ENCODE data around the gene SEMA3E.

The SEMA3E gene

GRCh38 chr7:83466956-83467355 is 182.0 kb downstream of the SEMA3E start (continued):
- TF ChIP-seq PRDM10 (tag by site-specific recombination; IDR thresholded peaks at IDR 0.05) (no peak), GLI4 (tag by site-specific recombination; IDR thresholded peaks at IDR 0.05) (no peak)

- no peaks in the 10 kb centered on the region for H3K9me3 ChIP-seq (ENCODE audit: control insufficient read depth, insufficient read depth, low read depth, low read length)
- H3K27ac ChIP-seq (ENCODE audit: extremely low read depth, low read depth, low read length) = no peak overlapping the region
- H3K36me3 ChIP-seq (ENCODE audit: control insufficient read depth in 2 of 2, insufficient read depth in 1 of 2, low read length in 2 of 2) = no peaks in the 10 kb centered on the region
- POLR2A ChIA-PET = no interaction called here
- TF ChIP-seq ZNF140 (tag by site-specific recombination; IDR thresholded peaks at IDR 0.05) = no peak
- TF ChIP-seq ZNF138 (tag by site-specific recombination; IDR thresholded peaks at IDR 0.05; ENCODE audit: borderline replicate concordance) = no peak
- no peak for TF ChIP-seq ZNF423 (tag by site-specific recombination; IDR thresholded peaks at IDR 0.05)
- TF ChIP-seq ZNF677 (tag by site-specific recombination; IDR thresholded peaks at IDR 0.05) = no peak
- no peak for TF ChIP-seq ZNF473 (tag by site-specific recombination; IDR thresholded peaks at IDR 0.05)
- TF ChIP-seq ZNF660 (tag by site-specific recombination; IDR thresholded peaks at IDR 0.05) = no peak
- no peak for TF ChIP-seq ZNF768 (tag by site-specific recombination; IDR thresholded peaks at IDR 0.05)
- no peak for TF ChIP-seq ZNF416 (tag by site-specific recombination; IDR thresholded peaks at IDR 0.05)
- TF ChIP-seq ZNF76 (tag by site-specific recombination; IDR thresholded peaks at IDR 0.05; ENCODE audit: borderline replicate concordance, low read depth) = no peak
- no peak for TF ChIP-seq ZNF16 (tag by site-specific recombination; IDR thresholded peaks at IDR 0.05; ENCODE audit: low read depth)
- TF ChIP-seq CTCF (tag by site-specific recombination; IDR thresholded peaks at IDR 0.05) = no peak
- no peak for TF ChIP-seq ZNF280D (tag by site-specific recombination; IDR thresholded peaks at IDR 0.05)
- TF ChIP-seq ZNF670 (tag by site-specific recombination; IDR thresholded peaks at IDR 0.05; ENCODE audit: low read depth) = no peak
- TF ChIP-seq HOXA7 (CRISPR knock-in tag; IDR thresholded peaks at IDR 0.05; ENCODE audit: borderline replicate concordance) = no peak
- no peak for TF ChIP-seq WT1 (tag by site-specific recombination; IDR thresholded peaks at IDR 0.05)
- TF ChIP-seq ZNF488 (tag by site-specific recombination; IDR thresholded peaks at IDR 0.05) = no peak
- TF ChIP-seq GFI1B (tag by site-specific recombination; IDR thresholded peaks at IDR 0.05) = no peak
- CTCF ChIA-PET = interaction anchor here (0.9 kb wide), 1 partner anchor 727 kb away, joined by 3 read pairs; no protein-coding TSS in a partner anchor
- peaks cover 7% of the 10 kb centered on the region; the same call in 1 of the 2 replicates for H3K4me1 ChIP-seq (ENCODE audit: control insufficient read depth, insufficient read depth, low read length)
- H3K4me3 ChIP-seq (ENCODE audit: low read depth, low read length) = no peak overlapping the region
Measured at GRCh38 chr7:83466187-83466923, 182.6 kb downstream of the SEMA3E start.
